ENCODE data around the gene LSM10.

GRCh38 chr1:36419140-36419539 is 21.4 kb upstream of the LSM10 start:
- TF ChIP-seq CTCF (IDR thresholded peaks at IDR 0.05) (no peak), POLR2A (IDR thresholded peaks at IDR 0.05) (no peak)

All from heart left ventricle (tissue), 13 donors.